Kidney tubule cell (primary cell): ENCODE data around the gene TMEM61.
A peak's percentile ranks its signal among the peaks of the same experiment; 100 is the strongest.
"Not testable (repeated sequence)": the region's sequence is repeated elsewhere in the genome, so short reads cannot be mapped to it uniquely, and the experiment has no call there.

Experiments used
- DNase-seq: peaks from one replicate; pipeline ENCODE4 v3.0.0-alpha.2; 2018; ENCODE audit warnings: low spot score

The TMEM61 gene

GRCh38 chr1:54962612-54963395 lies 17.6 kb upstream of the TMEM61 start:
- no peak for DNase-seq

- not testable (repeated sequence) for DNase-seq
Observed at GRCh38 chr1:54963829-54964228, 16.6 kb upstream of the TMEM61 start.

- DNase-seq, result peak; percentile 84
Observed at GRCh38 chr1:54965624-54966340, 14.6 kb upstream of the TMEM61 start.

- DNase-seq, result peak; percentile 52
Observed at GRCh38 chr1:54967372-54967771, 13.1 kb upstream of the TMEM61 start.

GRCh38 chr1:54968551-54968950 lies 11.9 kb upstream of the TMEM61 start:
- peak; percentile 66 for DNase-seq

- no peak for DNase-seq
Observed at GRCh38 chr1:54969879-54970278, 10.5 kb upstream of the TMEM61 start.

- peak; percentile 37 for DNase-seq
Observed at GRCh38 chr1:54970901-54971300, 9.5 kb upstream of the TMEM61 start.

- peak; percentile 87 for DNase-seq
Observed at GRCh38 chr1:54971317-54971791, 9.1 kb upstream of the TMEM61 start.

GRCh38 chr1:54972436-54972835 lies 8.0 kb upstream of the TMEM61 start:
- DNase-seq, result no peak

GRCh38 chr1:54973205-54973921 lies 7.1 kb upstream of the TMEM61 start:
- peak; percentile 29 for DNase-seq

GRCh38 chr1:54975356-54976108 lies 4.9 kb upstream of the TMEM61 start:
- no peak for DNase-seq

GRCh38 chr1:54976747-54977146 lies 3.7 kb upstream of the TMEM61 start:
- DNase-seq, result no peak

- no peak for DNase-seq
Observed at GRCh38 chr1:54977533-54978297, 2.7 kb upstream of the TMEM61 start.

- no peak for DNase-seq
Observed at GRCh38 chr1:54978528-54979326, 1.7 kb upstream of the TMEM61 start.

- no peak for DNase-seq
Observed at GRCh38 chr1:54979327-54979891, 1.0 kb upstream of the TMEM61 start.

- DNase-seq, result no peak
Observed at GRCh38 chr1:54980046-54980527, 341 bp upstream of the TMEM61 start.

- no peak for DNase-seq
Observed at GRCh38 chr1:54981466-54981865, 1.0 kb downstream of the TMEM61 start.

GRCh38 chr1:54982739-54983138 lies 2.3 kb downstream of the TMEM61 start:
- no peak for DNase-seq

- DNase-seq, result no peak
Observed at GRCh38 chr1:54984131-54984842, 3.9 kb downstream of the TMEM61 start.
